ENCODE results near the gene GRIA1.
A peak's percentile ranks its signal among the peaks of the same experiment; 100 is the strongest.

GRIA1 gene

GRCh38 chr5:153640293-153640692 lies 149.8 kb downstream of the GRIA1 start:
- no peaks in the 10 kb centered on the region for H3K27me3 ChIP-seq
- H3K36me3 ChIP-seq, result no peaks in the 10 kb centered on the region
- no peak overlapping the region for H3K4me3 ChIP-seq
- H3K9me3 ChIP-seq (replicated peaks in 1 of 11), result no peaks in the 10 kb centered on the region; a peak in 1 of 22 replicates
- no peaks in the 10 kb centered on the region for H3K4me1 ChIP-seq
- TF ChIP-seq Cebpa-rat (IDR thresholded peaks at IDR 0.05), result no peak
- H3K4me2 ChIP-seq, result no peak overlapping the region
- no peak overlapping the region for H3K27ac ChIP-seq
- no peak overlapping the region for H3K9ac ChIP-seq
- no peaks in the 10 kb centered on the region for H4K20me1 ChIP-seq

- Histone ChIP-seq H3K4me1 (no peaks in the 10 kb centered on the region), H3K27me3 (no peaks in the 10 kb centered on the region), H3K9me3 (replicated peaks in 1 of 11) (no peaks in the 10 kb centered on the region), H4K20me1 (no peaks in the 10 kb centered on the region), H3K4me3 (no peak overlapping the region), H3K36me3 (no peaks in the 10 kb centered on the region), H3K27ac (no peak overlapping the region), H3K9ac (no peak overlapping the region), H3K4me2 (no peak overlapping the region)
- TF ChIP-seq Cebpa-rat (IDR thresholded peaks at IDR 0.05), result no peak
These were observed 150.8 kb downstream of the GRIA1 start for GRCh38 chr5:153641183-153641688.

- Histone ChIP-seq H3K9ac (no peak overlapping the region), H3K4me2 (no peak overlapping the region), H3K9me3 (replicated peaks in 1 of 11) (no peaks in the 10 kb centered on the region), H3K36me3 (no peaks in the 10 kb centered on the region), H3K4me3 (no peak overlapping the region), H3K4me1 (peaks cover 0 to 18% (median 0%) of the 10 kb centered on the region in 10 experiments; a peak in 4 of 20 replicates), H3K27me3 (no peaks in the 10 kb centered on the region), H4K20me1 (no peaks in the 10 kb centered on the region), H3K27ac (no peak overlapping the region)
- TF ChIP-seq Cebpa-rat (IDR thresholded peaks at IDR 0.05), result no peak
These were observed 164.2 kb downstream of the GRIA1 start for GRCh38 chr5:153654504-153655200.

GRCh38 chr5:153655201-153655510 lies 164.7 kb downstream of the GRIA1 start:
- no peak overlapping the region for H3K4me3 ChIP-seq
- H3K9me3 ChIP-seq (replicated peaks in 1 of 11), result no peaks in the 10 kb centered on the region
- H3K4me1 ChIP-seq, result peaks cover 0 to 18% (median 0%) of the 10 kb centered on the region in 10 experiments; a peak in 4 of 20 replicates
- H3K9ac ChIP-seq, result no peak overlapping the region
- H3K36me3 ChIP-seq, result no peaks in the 10 kb centered on the region
- H3K27me3 ChIP-seq, result no peaks in the 10 kb centered on the region
- no peak for TF ChIP-seq Cebpa-rat (IDR thresholded peaks at IDR 0.05)
- H4K20me1 ChIP-seq, result no peaks in the 10 kb centered on the region
- no peak overlapping the region for H3K27ac ChIP-seq
- no peak overlapping the region for H3K4me2 ChIP-seq

GRCh38 chr5:153658149-153658548 lies 167.7 kb downstream of the GRIA1 start:
- peaks cover 0 to 12% (median 0%) of the 10 kb centered on the region in 10 experiments; a peak in 4 of 20 replicates for H3K4me1 ChIP-seq
- H3K9me3 ChIP-seq (replicated peaks in 1 of 11), result no peaks in the 10 kb centered on the region
- no peak overlapping the region for H3K4me3 ChIP-seq
- H3K9ac ChIP-seq, result no peak overlapping the region
- H3K4me2 ChIP-seq, result no peak overlapping the region
- no peak for TF ChIP-seq Cebpa-rat (IDR thresholded peaks at IDR 0.05)
- H3K36me3 ChIP-seq, result no peaks in the 10 kb centered on the region
- H4K20me1 ChIP-seq, result no peaks in the 10 kb centered on the region
- H3K27ac ChIP-seq, result no peak overlapping the region
- no peaks in the 10 kb centered on the region for H3K27me3 ChIP-seq

GRCh38 chr5:153658606-153659005 lies 168.1 kb downstream of the GRIA1 start:
- Histone ChIP-seq H3K9me3 (replicated peaks in 1 of 11) (no peaks in the 10 kb centered on the region), H4K20me1 (no peaks in the 10 kb centered on the region), H3K9ac (no peak overlapping the region), H3K4me3 (no peak overlapping the region), H3K4me2 (no peak overlapping the region), H3K27ac (no peak overlapping the region), H3K4me1 (peaks cover 0 to 11% (median 0%) of the 10 kb centered on the region in 10 experiments; a peak in 2 of 20 replicates), H3K36me3 (no peaks in the 10 kb centered on the region), H3K27me3 (no peaks in the 10 kb centered on the region)
- no peak for TF ChIP-seq Cebpa-rat (IDR thresholded peaks at IDR 0.05)

- no peak overlapping the region for H3K4me3 ChIP-seq
- H3K9ac ChIP-seq, result no peak overlapping the region
- no peaks in the 10 kb centered on the region for H3K9me3 ChIP-seq (replicated peaks in 1 of 11)
- H3K4me2 ChIP-seq, result no peak overlapping the region
- H4K20me1 ChIP-seq, result no peaks in the 10 kb centered on the region
- TF ChIP-seq Cebpa-rat (IDR thresholded peaks at IDR 0.05), result no peak
- no peaks in the 10 kb centered on the region for H3K27me3 ChIP-seq
- no peaks in the 10 kb centered on the region for H3K36me3 ChIP-seq
- no peak overlapping the region for H3K27ac ChIP-seq
- peaks cover 0 to 11% (median 0%) of the 10 kb centered on the region in 10 experiments; a peak in 2 of 20 replicates for H3K4me1 ChIP-seq
These were observed 168.7 kb downstream of the GRIA1 start for GRCh38 chr5:153659039-153659736.

GRCh38 chr5:153660919-153661318 lies 170.4 kb downstream of the GRIA1 start:
- H3K9ac ChIP-seq, result no peak overlapping the region
- no peak for TF ChIP-seq Cebpa-rat (IDR thresholded peaks at IDR 0.05)
- no peak overlapping the region for H3K27ac ChIP-seq
- H3K4me1 ChIP-seq, result peaks cover 0 to 11% (median 0%) of the 10 kb centered on the region in 10 experiments; a peak in 2 of 20 replicates
- H3K36me3 ChIP-seq, result no peaks in the 10 kb centered on the region
- H4K20me1 ChIP-seq, result no peaks in the 10 kb centered on the region
- H3K27me3 ChIP-seq, result no peaks in the 10 kb centered on the region
- H3K9me3 ChIP-seq (replicated peaks in 1 of 11), result no peaks in the 10 kb centered on the region
- no peak overlapping the region for H3K4me3 ChIP-seq
- H3K4me2 ChIP-seq, result no peak overlapping the region

GRCh38 chr5:153661897-153662296 lies 171.4 kb downstream of the GRIA1 start:
- no peak for TF ChIP-seq Cebpa-rat (IDR thresholded peaks at IDR 0.05)
- H3K4me1 ChIP-seq, result peaks cover 0 to 11% (median 0%) of the 10 kb centered on the region in 10 experiments; a peak in 2 of 20 replicates
- peak overlapping the region in 1 of 11 experiments; percentile 13; a peak in 2 of 22 replicates for H3K4me2 ChIP-seq
- H3K9ac ChIP-seq, result no peak overlapping the region
- H4K20me1 ChIP-seq, result no peaks in the 10 kb centered on the region
- H3K36me3 ChIP-seq, result no peaks in the 10 kb centered on the region
- H3K9me3 ChIP-seq (replicated peaks in 1 of 11), result no peaks in the 10 kb centered on the region
- no peaks in the 10 kb centered on the region for H3K27me3 ChIP-seq
- no peak overlapping the region for H3K4me3 ChIP-seq
- H3K27ac ChIP-seq, result no peak overlapping the region

Measured in BLaER1 treated with 17β-estradiol and CSF1 and Interleukin-3, amounts not matched to agents 10 nM and 100 nM (cell line).